Measurements from ENCODE around the gene WDR1. TPM values are rescaled to one million over a fixed set of nuclear protein-coding genes. Genes with fewer than 3 reads are reported as not detected.
A peak's percentile ranks its signal among the peaks of the same experiment; 100 is the strongest.

The WDR1 gene
- total and polyA plus RNA-seq, 2 of the 13 experiments (the other 11 are each of a cell fraction or from before 2014, with no cell fraction given) = 106 to 198 TPM

DNA sequence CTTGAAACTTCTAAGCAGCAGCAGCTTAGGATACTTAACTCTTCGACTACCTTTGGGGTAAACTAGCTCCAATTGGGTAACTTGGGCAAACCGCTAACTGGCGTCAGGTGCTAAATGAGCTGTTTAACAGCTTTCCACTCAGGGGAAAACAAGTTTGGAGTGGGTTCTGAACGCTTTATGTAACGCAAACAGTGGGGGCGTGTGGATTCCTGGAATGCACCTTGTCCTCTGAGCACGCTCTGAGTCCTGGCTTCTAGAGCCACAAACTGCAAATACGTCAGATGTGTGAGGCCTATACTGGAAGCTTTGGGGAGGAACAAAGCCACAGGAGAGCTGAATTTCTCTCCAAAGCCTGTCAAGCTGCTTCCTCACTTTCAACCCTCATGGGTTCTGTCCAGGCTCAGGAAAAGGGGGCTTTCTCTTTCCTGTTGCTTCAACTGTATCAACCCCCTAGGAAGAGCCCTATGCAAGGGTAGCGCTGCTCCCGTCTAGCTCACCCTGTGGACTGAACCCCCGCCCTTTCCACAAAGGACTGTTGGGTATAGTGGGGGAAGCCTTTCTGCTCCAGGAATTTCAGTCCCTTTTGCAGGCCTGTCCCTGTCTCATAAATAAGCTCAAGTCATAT is 4.5 kb upstream of the WDR1 start (continued):
- TF ChIP-seq HNF4G (IDR thresholded peaks at IDR 0.05; ENCODE audit: borderline replicate concordance, low read depth, low read length) (peak; percentile 62; the same call in 1 of the 2 replicates), HNF4G (CRISPR knock-in tag; IDR thresholded peaks at IDR 0.05; ENCODE audit: borderline replicate concordance, low read depth) (peak; percentile 31; the same call in 1 of the 2 replicates), MBNL3 (CRISPR knock-in tag; conservative IDR thresholded peaks at IDR 0.05) (no peak), ZNF605 (CRISPR knock-in tag; IDR thresholded peaks at IDR 0.05) (no peak; the same call in 1 of the 2 replicates), FIP1L1 (IDR thresholded peaks at IDR 0.05; ENCODE audit: borderline replicate concordance, insufficient read depth, low read depth, low read length) (no peak), NFKB2 (CRISPR knock-in tag; IDR thresholded peaks at IDR 0.05; ENCODE audit: borderline replicate concordance) (peak; percentile 15; the same call in 1 of the 2 replicates), TOPORS (CRISPR knock-in tag; IDR thresholded peaks at IDR 0.05) (no peak), ZMYM4 (CRISPR knock-in tag; IDR thresholded peaks at IDR 0.05) (peak; percentile 32; the same call in 1 of the 2 replicates), HNF4A (CRISPR knock-in tag; IDR thresholded peaks at IDR 0.05) (peak; percentile 80), ZNF451 (CRISPR knock-in tag; IDR thresholded peaks at IDR 0.05) (no peak), MZF1 (CRISPR knock-in tag; IDR thresholded peaks at IDR 0.05; ENCODE audit: borderline replicate concordance) (no peak)
- TF ChIP-seq, protein P1, sequence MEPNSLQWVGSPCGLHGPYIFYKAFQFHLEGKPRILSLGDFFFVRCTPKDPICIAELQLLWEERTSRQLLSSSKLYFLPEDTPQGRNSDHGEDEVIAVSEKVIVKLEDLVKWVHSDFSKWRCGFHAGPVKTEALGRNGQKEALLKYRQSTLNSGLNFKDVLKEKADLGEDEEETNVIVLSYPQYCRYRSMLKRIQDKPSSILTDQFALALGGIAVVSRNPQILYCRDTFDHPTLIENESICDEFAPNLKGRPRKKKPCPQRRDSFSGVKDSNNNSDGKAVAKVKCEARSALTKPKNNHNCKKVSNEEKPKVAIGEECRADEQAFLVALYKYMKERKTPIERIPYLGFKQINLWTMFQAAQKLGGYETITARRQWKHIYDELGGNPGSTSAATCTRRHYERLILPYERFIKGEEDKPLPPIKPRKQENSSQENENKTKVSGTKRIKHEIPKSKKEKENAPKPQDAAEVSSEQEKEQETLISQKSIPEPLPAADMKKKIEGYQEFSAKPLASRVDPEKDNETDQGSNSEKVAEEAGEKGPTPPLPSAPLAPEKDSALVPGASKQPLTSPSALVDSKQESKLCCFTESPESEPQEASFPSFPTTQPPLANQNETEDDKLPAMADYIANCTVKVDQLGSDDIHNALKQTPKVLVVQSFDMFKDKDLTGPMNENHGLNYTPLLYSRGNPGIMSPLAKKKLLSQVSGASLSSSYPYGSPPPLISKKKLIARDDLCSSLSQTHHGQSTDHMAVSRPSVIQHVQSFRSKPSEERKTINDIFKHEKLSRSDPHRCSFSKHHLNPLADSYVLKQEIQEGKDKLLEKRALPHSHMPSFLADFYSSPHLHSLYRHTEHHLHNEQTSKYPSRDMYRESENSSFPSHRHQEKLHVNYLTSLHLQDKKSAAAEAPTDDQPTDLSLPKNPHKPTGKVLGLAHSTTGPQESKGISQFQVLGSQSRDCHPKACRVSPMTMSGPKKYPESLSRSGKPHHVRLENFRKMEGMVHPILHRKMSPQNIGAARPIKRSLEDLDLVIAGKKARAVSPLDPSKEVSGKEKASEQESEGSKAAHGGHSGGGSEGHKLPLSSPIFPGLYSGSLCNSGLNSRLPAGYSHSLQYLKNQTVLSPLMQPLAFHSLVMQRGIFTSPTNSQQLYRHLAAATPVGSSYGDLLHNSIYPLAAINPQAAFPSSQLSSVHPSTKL (CRISPR knock-in tag; IDR thresholded peaks at IDR 0.05) = peak; percentile 56; the same call in 1 of the 2 replicates
- TF ChIP-seq, protein P2, sequence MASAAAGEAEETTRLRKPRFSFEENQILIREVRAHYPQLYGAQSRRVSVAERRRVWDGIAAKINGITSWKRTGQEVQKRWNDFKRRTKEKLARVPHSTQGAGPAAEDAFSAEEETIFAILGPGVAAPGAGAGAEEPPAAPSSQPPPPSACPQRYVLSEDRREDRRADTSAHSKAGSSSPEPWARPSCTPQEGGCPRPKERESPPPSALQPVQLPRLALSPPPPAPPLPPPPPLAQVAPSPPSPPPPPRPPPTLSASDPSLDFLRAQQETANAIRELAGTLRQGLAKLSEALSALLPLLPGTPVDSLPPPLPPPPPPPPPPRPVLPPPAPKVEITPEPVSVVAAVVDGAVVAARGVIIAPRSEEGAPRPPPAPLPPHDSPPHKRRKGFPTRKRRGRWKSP (CRISPR knock-in tag; IDR thresholded peaks at IDR 0.05) = no peak
- TF ChIP-seq, protein P3, sequence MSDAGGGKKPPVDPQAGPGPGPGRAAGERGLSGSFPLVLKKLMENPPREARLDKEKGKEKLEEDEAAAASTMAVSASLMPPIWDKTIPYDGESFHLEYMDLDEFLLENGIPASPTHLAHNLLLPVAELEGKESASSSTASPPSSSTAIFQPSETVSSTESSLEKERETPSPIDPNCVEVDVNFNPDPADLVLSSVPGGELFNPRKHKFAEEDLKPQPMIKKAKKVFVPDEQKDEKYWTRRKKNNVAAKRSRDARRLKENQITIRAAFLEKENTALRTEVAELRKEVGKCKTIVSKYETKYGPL (CRISPR knock-in tag; IDR thresholded peaks at IDR 0.05) = peak; percentile 72; the same call in 1 of the 2 replicates
- TF ChIP-seq, protein P4, sequence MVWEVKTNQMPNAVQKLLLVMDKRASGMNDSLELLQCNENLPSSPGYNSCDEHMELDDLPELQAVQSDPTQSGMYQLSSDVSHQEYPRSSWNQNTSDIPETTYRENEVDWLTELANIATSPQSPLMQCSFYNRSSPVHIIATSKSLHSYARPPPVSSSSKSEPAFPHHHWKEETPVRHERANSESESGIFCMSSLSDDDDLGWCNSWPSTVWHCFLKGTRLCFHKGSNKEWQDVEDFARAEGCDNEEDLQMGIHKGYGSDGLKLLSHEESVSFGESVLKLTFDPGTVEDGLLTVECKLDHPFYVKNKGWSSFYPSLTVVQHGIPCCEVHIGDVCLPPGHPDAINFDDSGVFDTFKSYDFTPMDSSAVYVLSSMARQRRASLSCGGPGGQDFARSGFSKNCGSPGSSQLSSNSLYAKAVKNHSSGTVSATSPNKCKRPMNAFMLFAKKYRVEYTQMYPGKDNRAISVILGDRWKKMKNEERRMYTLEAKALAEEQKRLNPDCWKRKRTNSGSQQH (CRISPR knock-in tag; IDR thresholded peaks at IDR 0.05; ENCODE audit: low read depth) = peak; percentile 27; the same call in 1 of the 2 replicates
- TF ChIP-seq, protein P5, sequence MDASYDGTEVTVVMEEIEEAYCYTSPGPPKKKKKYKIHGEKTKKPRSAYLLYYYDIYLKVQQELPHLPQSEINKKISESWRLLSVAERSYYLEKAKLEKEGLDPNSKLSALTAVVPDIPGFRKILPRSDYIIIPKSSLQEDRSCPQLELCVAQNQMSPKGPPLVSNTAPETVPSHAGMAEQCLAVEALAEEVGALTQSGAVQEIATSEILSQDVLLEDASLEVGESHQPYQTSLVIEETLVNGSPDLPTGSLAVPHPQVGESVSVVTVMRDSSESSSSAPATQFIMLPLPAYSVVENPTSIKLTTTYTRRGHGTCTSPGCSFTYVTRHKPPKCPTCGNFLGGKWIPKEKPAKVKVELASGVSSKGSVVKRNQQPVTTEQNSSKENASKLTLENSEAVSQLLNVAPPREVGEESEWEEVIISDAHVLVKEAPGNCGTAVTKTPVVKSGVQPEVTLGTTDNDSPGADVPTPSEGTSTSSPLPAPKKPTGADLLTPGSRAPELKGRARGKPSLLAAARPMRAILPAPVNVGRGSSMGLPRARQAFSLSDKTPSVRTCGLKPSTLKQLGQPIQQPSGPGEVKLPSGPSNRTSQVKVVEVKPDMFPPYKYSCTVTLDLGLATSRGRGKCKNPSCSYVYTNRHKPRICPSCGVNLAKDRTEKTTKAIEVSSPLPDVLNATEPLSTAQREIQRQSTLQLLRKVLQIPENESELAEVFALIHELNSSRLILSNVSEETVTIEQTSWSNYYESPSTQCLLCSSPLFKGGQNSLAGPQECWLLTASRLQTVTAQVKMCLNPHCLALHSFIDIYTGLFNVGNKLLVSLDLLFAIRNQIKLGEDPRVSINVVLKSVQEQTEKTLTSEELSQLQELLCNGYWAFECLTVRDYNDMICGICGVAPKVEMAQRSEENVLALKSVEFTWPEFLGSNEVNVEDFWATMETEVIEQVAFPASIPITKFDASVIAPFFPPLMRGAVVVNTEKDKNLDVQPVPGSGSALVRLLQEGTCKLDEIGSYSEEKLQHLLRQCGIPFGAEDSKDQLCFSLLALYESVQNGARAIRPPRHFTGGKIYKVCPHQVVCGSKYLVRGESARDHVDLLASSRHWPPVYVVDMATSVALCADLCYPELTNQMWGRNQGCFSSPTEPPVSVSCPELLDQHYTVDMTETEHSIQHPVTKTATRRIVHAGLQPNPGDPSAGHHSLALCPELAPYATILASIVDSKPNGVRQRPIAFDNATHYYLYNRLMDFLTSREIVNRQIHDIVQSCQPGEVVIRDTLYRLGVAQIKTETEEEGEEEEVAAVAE (CRISPR knock-in tag; IDR thresholded peaks at IDR 0.05; ENCODE audit: borderline replicate concordance) = 0 out of 2 replicates have a peak, but pooled peaks have one; percentile 13
